ENCODE measurements around the gene FXYD1. TPM values are rescaled to one million over a fixed set of nuclear protein-coding genes. Genes with fewer than 3 reads are reported as not detected.

FXYD1 gene
- total RNA-seq, 1 experiment from 2014 or later: 13.3 TPM

- no peak for TF ChIP-seq ZNF532 (CRISPR knock-in tag; IDR thresholded peaks at IDR 0.05; ENCODE audit: borderline replicate concordance)
Observed at GRCh38 chr19:35132254-35132653, 6.4 kb upstream of the FXYD1 start (continued).

- ATAC-seq (no peak), DNase-seq (ENCODE audit: low spot score) (no peak)
- Mint-ChIP-seq H3K4me3 (no peak overlapping the region), H3K27ac (no peak overlapping the region), H3K27me3 (ENCODE audit: low read depth) (peaks cover 4% of the 10 kb centered on the region), H3K9me3 (peaks cover 12% of the 10 kb centered on the region), H3K4me1 (peaks cover 12% of the 10 kb centered on the region), H3K36me3 (peaks cover 4% of the 10 kb centered on the region; the same call in 1 of the 2 replicates)
- CTCF ChIA-PET: interaction anchor here (1.0 to 5.2 kb wide), 14 partner anchors 7 to 136 kb away, joined by 3 to 72 read pairs (median 5); partner anchors contain the start of gene FXYD3
- POLR2A ChIA-PET: interaction anchor here (0.7 kb wide), 1 partner anchor 145 kb away, joined by 4 read pairs; no protein-coding TSS in a partner anchor
- no peak for TF ChIP-seq TCF7 (CRISPR knock-in tag; IDR thresholded peaks at IDR 0.05; ENCODE audit: low read depth)
- TF ChIP-seq NR3C1 (CRISPR knock-in tag; conservative IDR thresholded peaks at IDR 0.05; ENCODE audit: low read depth): no peak
- TF ChIP-seq HMGXB4 (CRISPR knock-in tag; IDR thresholded peaks at IDR 0.05): no peak
Observed at GRCh38 chr19:35133826-35134225, 4.8 kb upstream of the FXYD1 start.

GRCh38 chr19:35134601-35135242, 3.9 kb upstream of the FXYD1 start, which contains the start of gene LGI4:
TSS of gene LGI4 (minus strand) at chr19:35135059. CDS start at chr19:35134680, 379 bp downstream.
- no peak for ATAC-seq
- TF ChIP-seq MLX (CRISPR knock-in tag; IDR thresholded peaks at IDR 0.05) (no peak), SMAD3 (CRISPR knock-in tag; IDR thresholded peaks at IDR 0.05; ENCODE audit: borderline replicate concordance) (no peak), TCF7 (CRISPR knock-in tag; IDR thresholded peaks at IDR 0.05; ENCODE audit: low read depth) (no peak), ZNF281 (CRISPR knock-in tag; IDR thresholded peaks at IDR 0.05) (no peak), SP1 (CRISPR knock-in tag; conservative IDR thresholded peaks at IDR 0.05) (no peak), E2F1 (CRISPR knock-in tag; IDR thresholded peaks at IDR 0.05) (no peak), MXD4 (CRISPR knock-in tag; IDR thresholded peaks at IDR 0.05; ENCODE audit: borderline replicate concordance) (no peak), JUN (CRISPR knock-in tag; IDR thresholded peaks at IDR 0.05) (no peak), KAT7 (CRISPR knock-in tag; IDR thresholded peaks at IDR 0.05; ENCODE audit: borderline replicate concordance) (no peak), CTCF (IDR thresholded peaks at IDR 0.05) (no peak), FOXP4 (CRISPR knock-in tag; IDR thresholded peaks at IDR 0.05) (no peak), OVOL2 (CRISPR knock-in tag; IDR thresholded peaks at IDR 0.05; ENCODE audit: borderline replicate concordance) (no peak), ZNF416 (CRISPR knock-in tag; IDR thresholded peaks at IDR 0.05) (no peak)

More at GRCh38 chr19:35134601-35135242, 3.9 kb upstream of the FXYD1 start, which contains the start of gene LGI4:
- Mint-ChIP-seq H3K36me3 (peaks cover 4% of the 10 kb centered on the region; the same call in 1 of the 2 replicates), H3K27ac (no peak within 1 kb of the TSS), H3K4me3 (peak within 1 kb of the TSS; percentile 10; the same call in 1 of the 2 replicates), H3K4me1 (peaks cover 17% of the 10 kb centered on the region), H3K27me3 (ENCODE audit: low read depth) (peaks cover 6% of the 10 kb centered on the region), H3K9me3 (peaks cover 12% of the 10 kb centered on the region)
- no peak for DNase-seq (ENCODE audit: low spot score)
- POLR2A ChIA-PET: no interaction called here
- CTCF ChIA-PET: interaction anchor here (0.5 to 5.2 kb wide), 31 partner anchors 8 to 489 kb away, joined by 3 to 72 read pairs (median 5); partner anchors contain the start of genes FXYD3, FXYD5, HPN and ZNF30

All from WTC11 (cell line).